ENCODE data around the gene GRIK4. TPM values are rescaled to one million over a fixed set of nuclear protein-coding genes. Genes with fewer than 3 reads are reported as not detected.

The GRIK4 gene
- total RNA-seq, 1 experiment from 2014 or later = not detected

GRCh38 chr11:120524536-120525085 lies 13.1 kb downstream of the GRIK4 start:
- H3K36me3 ChIP-seq (ENCODE audit: low read depth) = no peaks in the 10 kb centered on the region
- ChIA-PET CTCF (no interaction called here), POLR2A (ENCODE audit: unreplicated experiment) (no interaction called here)
- no peaks in the 10 kb centered on the region for H3K79me2 ChIP-seq (ENCODE audit: low read depth)
- no peak overlapping the region for H2AFZ ChIP-seq
- peaks cover 100% of the 10 kb centered on the region for H3K27me3 ChIP-seq (ENCODE audit: insufficient read depth, low read depth)
- H3K27ac ChIP-seq = no peak overlapping the region
- no TSS peak for BruUV-seq (replicated peaks)
- no peak overlapping the region for H3K4me3 ChIP-seq
- no peak for DNase-seq
- TF ChIP-seq, protein P1, sequence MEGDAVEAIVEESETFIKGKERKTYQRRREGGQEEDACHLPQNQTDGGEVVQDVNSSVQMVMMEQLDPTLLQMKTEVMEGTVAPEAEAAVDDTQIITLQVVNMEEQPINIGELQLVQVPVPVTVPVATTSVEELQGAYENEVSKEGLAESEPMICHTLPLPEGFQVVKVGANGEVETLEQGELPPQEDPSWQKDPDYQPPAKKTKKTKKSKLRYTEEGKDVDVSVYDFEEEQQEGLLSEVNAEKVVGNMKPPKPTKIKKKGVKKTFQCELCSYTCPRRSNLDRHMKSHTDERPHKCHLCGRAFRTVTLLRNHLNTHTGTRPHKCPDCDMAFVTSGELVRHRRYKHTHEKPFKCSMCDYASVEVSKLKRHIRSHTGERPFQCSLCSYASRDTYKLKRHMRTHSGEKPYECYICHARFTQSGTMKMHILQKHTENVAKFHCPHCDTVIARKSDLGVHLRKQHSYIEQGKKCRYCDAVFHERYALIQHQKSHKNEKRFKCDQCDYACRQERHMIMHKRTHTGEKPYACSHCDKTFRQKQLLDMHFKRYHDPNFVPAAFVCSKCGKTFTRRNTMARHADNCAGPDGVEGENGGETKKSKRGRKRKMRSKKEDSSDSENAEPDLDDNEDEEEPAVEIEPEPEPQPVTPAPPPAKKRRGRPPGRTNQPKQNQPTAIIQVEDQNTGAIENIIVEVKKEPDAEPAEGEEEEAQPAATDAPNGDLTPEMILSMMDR (conservative IDR thresholded peaks at IDR 0.05) = no peak
- no peak for TF ChIP-seq EZH2 (IDR thresholded peaks at IDR 0.05; ENCODE audit: low read depth)
- H3K9me3 ChIP-seq (ENCODE audit: insufficient read depth, low read depth) = no peaks in the 10 kb centered on the region
- H3K9me2 ChIP-seq (ENCODE audit: insufficient read depth) = no peaks in the 10 kb centered on the region
- no peaks in the 10 kb centered on the region for H4K20me1 ChIP-seq (ENCODE audit: insufficient read depth)
- H3F3A ChIP-seq (ENCODE audit: insufficient read depth, low read depth) = no peaks in the 10 kb centered on the region
- intact Hi-C loops (cut with micrococcal nuclease; ENCODE audit: unreplicated experiment) = no loop called here
- H3K4me2 ChIP-seq = no peak overlapping the region
- H3K4me1 ChIP-seq (replicated peaks; ENCODE audit: insufficient read depth) = no peaks in the 10 kb centered on the region

DNA sequence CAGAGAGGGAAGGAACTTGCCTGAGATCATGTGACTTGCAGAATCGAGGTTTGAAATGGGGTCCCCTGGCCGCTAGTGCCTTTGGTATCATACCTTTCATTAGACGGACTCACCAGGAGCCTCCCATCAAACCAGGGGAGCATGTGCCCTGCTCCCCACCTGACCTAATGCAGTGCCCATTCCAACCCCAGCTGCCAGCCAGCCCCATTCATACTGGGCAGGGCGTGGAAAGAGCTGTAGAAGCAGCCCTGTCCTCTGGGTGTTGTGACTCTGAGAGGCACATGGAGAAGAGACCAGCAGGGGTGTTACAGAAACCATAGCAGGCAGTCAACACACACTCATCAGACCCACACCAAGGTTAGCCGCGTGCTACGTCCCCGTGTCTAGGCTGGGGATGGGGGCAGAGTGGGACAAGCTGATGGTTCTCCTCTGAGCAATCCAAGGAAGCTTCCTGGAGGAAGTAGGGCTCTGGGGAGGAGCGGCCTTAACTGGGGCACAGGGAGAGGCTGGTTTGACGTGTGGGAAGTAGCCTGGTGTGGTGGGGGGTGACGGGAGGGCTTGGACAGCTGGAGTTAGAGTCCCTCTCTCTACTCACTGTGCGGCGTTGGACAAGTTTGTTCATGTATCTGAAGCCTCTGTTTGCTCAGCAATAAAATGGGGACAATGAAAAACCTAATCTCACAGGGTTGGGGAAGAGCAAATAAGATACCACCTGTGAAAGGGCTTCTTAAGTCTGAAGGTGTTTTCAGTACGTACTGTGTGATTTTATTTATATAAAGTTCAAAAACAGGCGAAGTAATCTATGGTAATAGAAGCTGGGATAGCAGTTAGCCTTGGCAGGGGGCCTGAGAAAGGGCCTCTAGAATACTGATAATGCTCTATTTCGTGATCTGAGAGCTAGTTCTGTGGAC lies 14.0 kb downstream of the GRIK4 start:
- Histone ChIP-seq H3K27me3 (ENCODE audit: insufficient read depth, low read depth) (peaks cover 100% of the 10 kb centered on the region), H3K9me3 (ENCODE audit: insufficient read depth, low read depth) (no peaks in the 10 kb centered on the region), H3K4me3 (no peak overlapping the region), H3K79me2 (ENCODE audit: low read depth) (no peaks in the 10 kb centered on the region), H3K9me2 (ENCODE audit: insufficient read depth) (no peaks in the 10 kb centered on the region), H3F3A (ENCODE audit: insufficient read depth, low read depth) (no peaks in the 10 kb centered on the region), H2AFZ (no peak overlapping the region), H3K4me2 (no peak overlapping the region), H4K20me1 (ENCODE audit: insufficient read depth) (no peaks in the 10 kb centered on the region), H3K4me1 (replicated peaks; ENCODE audit: insufficient read depth) (no peaks in the 10 kb centered on the region), H3K27ac (no peak overlapping the region), H3K36me3 (ENCODE audit: low read depth) (no peaks in the 10 kb centered on the region)
- ChIA-PET CTCF (interaction anchor here (0.5 kb wide), 1 partner anchor 26 kb away, joined by 5 read pairs; no protein-coding TSS in a partner anchor), POLR2A (ENCODE audit: unreplicated experiment) (no interaction called here)
- intact Hi-C loops (cut with micrococcal nuclease; ENCODE audit: unreplicated experiment) = no loop called here
- no peak for DNase-seq
- TF ChIP-seq EZH2 (IDR thresholded peaks at IDR 0.05; ENCODE audit: low read depth) = no peak
- TF ChIP-seq, protein P1 (conservative IDR thresholded peaks at IDR 0.05) = no peak
- BruUV-seq (replicated peaks) = no TSS peak

DNA sequence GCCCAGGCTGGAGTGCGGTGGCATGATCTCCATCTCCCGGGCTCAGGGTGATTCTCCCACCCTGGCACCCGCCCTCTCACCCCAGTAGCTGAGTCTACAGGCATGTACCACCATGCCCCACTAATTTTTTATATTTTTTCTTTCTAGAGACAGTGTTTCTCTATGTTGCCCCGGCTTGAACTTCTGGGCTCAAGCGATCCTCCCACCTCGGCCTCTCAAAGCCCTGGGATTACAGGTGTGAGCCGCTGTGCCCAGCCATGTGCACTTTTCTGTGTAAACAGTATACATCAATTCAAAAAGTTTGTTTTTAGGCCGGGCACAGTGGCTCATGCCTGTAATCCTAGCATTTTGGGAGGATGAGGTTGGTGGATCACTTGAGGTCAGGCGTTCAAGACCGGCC lies 14.7 kb downstream of the GRIK4 start:
- intact Hi-C loops (cut with micrococcal nuclease; ENCODE audit: unreplicated experiment) = no loop called here
- DNase-seq = no peak
- TF ChIP-seq EZH2 (IDR thresholded peaks at IDR 0.05; ENCODE audit: low read depth) = no peak
- TF ChIP-seq, protein P1 (conservative IDR thresholded peaks at IDR 0.05) = no peak
- Histone ChIP-seq H3K4me1 (replicated peaks; ENCODE audit: insufficient read depth) (no peaks in the 10 kb centered on the region), H3K79me2 (ENCODE audit: low read depth) (no peaks in the 10 kb centered on the region), H3K27ac (no peak overlapping the region), H3K4me2 (no peak overlapping the region), H2AFZ (no peak overlapping the region), H3K9me2 (ENCODE audit: insufficient read depth) (no peaks in the 10 kb centered on the region), H3K9me3 (ENCODE audit: insufficient read depth, low read depth) (no peaks in the 10 kb centered on the region), H3K27me3 (ENCODE audit: insufficient read depth, low read depth) (peaks cover 100% of the 10 kb centered on the region), H3F3A (ENCODE audit: insufficient read depth, low read depth) (no peaks in the 10 kb centered on the region), H4K20me1 (ENCODE audit: insufficient read depth) (no peaks in the 10 kb centered on the region), H3K4me3 (no peak overlapping the region), H3K36me3 (ENCODE audit: low read depth) (no peaks in the 10 kb centered on the region)
- ChIA-PET POLR2A (ENCODE audit: unreplicated experiment) (no interaction called here), CTCF (interaction anchor here (0.5 kb wide), 1 partner anchor 26 kb away, joined by 5 read pairs; no protein-coding TSS in a partner anchor)
- no TSS peak for BruUV-seq (replicated peaks)
